Liver (tissue), 9 donors: ENCODE data around the gene USP51. TPM values are rescaled to one million over a fixed set of nuclear protein-coding genes. Genes with fewer than 3 reads are reported as not detected.

Source experiments
- DNase-seq: peaks from one replicate; pipeline ENCODE4 v3.0.0-alpha.2; 2017; ENCODE audit warnings: low spot score
- H3K27ac ChIP-seq, 2 donors: one replicate each; pipeline ENCODE4 v1.7.0; 2013; ENCODE audit warnings: inconsistent platforms in 2 of 2, low read length in 2 of 2, control low read depth in 1 of 2, low read depth in 1 of 2, mild to moderate bottlenecking in 1 of 2
- H3K27me3 ChIP-seq, 4 donors: one replicate each; pipeline versions ENCODE4 v1.6.1 to v1.7.0; 2013; ENCODE audit warnings: low read length in 3 of 4, inconsistent platforms in 1 of 4, mild to moderate bottlenecking in 1 of 4, moderate library complexity in 1 of 4; ENCODE audit not compliant: control insufficient read depth in 4 of 4, insufficient read depth in 4 of 4
- H3K36me3 ChIP-seq, 4 donors: one replicate each; pipeline versions ENCODE4 v1.6.1 to v1.7.0; 2013; ENCODE audit warnings: low read length in 3 of 4, mild to moderate bottlenecking in 3 of 4, low read depth in 1 of 4, moderate library complexity in 1 of 4; ENCODE audit not compliant: control insufficient read depth in 4 of 4, insufficient read depth in 3 of 4
- H3K4me1 ChIP-seq, 4 donors: one replicate each; pipeline versions ENCODE4 v1.6.1 to v1.7.0; 2013; ENCODE audit warnings: low read length in 3 of 4, mild to moderate bottlenecking in 3 of 4, moderate library complexity in 1 of 4; ENCODE audit not compliant: control insufficient read depth in 4 of 4, insufficient read depth in 4 of 4
- H3K4me3 ChIP-seq, 3 donors: one replicate each; pipeline versions ENCODE4 v1.6.1 to v1.7.0; 2013; ENCODE audit warnings: low read length in 3 of 3, control low read depth in 1 of 3, low read depth in 1 of 3, mild to moderate bottlenecking in 1 of 3
- H3K9ac ChIP-seq, 2 donors: one replicate each; pipeline ENCODE4 v1.7.0; 2013; ENCODE audit warnings: low read length in 2 of 2, mild to moderate bottlenecking in 2 of 2, moderate library complexity in 2 of 2, control low read depth in 1 of 2, low read depth in 1 of 2
- H3K9me3 ChIP-seq, 4 donors: one replicate each; pipeline versions ENCODE4 v1.6.1 to v1.7.0; 2013; ENCODE audit warnings: low read length in 3 of 4; ENCODE audit not compliant: control insufficient read depth in 4 of 4
- FOXA1 ChIP-seq: IDR thresholded peaks from 2 replicates; pipeline ENCODE4 v1.6.1; 2016; ENCODE audit warnings: antibody characterized with exemption
- GABPA ChIP-seq, 2 donors: IDR thresholded peaks in 1 of 2; conservative IDR thresholded peaks in 1 of 2; 2 replicates each; pipeline ENCODE4 v1.6.1; 2016; ENCODE audit warnings: antibody characterized with exemption in 2 of 2, mild to moderate bottlenecking in 1 of 2, moderate library complexity in 1 of 2
- HNF4G ChIP-seq: IDR thresholded peaks from 2 replicates; pipeline ENCODE4 v1.6.1; 2016; ENCODE audit warnings: antibody characterized with exemption
- JUND ChIP-seq, 2 donors: IDR thresholded peaks; 2 replicates each; pipeline ENCODE4 v1.6.1; 2016; ENCODE audit warnings: antibody characterized with exemption in 2 of 2
- NR2F2 ChIP-seq: IDR thresholded peaks from 2 replicates; pipeline ENCODE4 v1.6.1; 2016; ENCODE audit warnings: antibody characterized with exemption
- RAD21 ChIP-seq, 2 donors: IDR thresholded peaks; 2 replicates each; pipeline ENCODE4 v1.6.1; 2016; ENCODE audit warnings: antibody characterized with exemption in 2 of 2, mild to moderate bottlenecking in 2 of 2
- REST ChIP-seq: IDR thresholded peaks from 2 replicates; pipeline ENCODE4 v1.6.1; 2016; ENCODE audit warnings: antibody characterized with exemption, mild to moderate bottlenecking
- SP1 ChIP-seq: IDR thresholded peaks from 2 replicates; pipeline ENCODE4 v1.6.1; 2018; ENCODE audit warnings: antibody characterized with exemption, mild to moderate bottlenecking
- TAF1 ChIP-seq: conservative IDR thresholded peaks from 2 replicates; pipeline ENCODE4 v1.6.1; 2016; ENCODE audit warnings: antibody characterized with exemption, mild to moderate bottlenecking
- YY1 ChIP-seq: IDR thresholded peaks from 2 replicates; pipeline ENCODE4 v1.6.1; 2016; ENCODE audit warnings: antibody characterized with exemption, mild to moderate bottlenecking
- ZBTB33 ChIP-seq: IDR thresholded peaks from 2 replicates; pipeline ENCODE4 v1.6.1; 2016; ENCODE audit warnings: antibody characterized with exemption
- WGBS: extraction: QIAGEN DNeasy Blood & Tissue Kit; methylation state at CpG from one replicate; pipeline ENCODE4 v1.1.7; 2013; 5-methylcytosine and 5-hydroxymethylcytosine counted together
- polyA plus RNA-seq, 2 donors: library from polyadenylated mRNA; stranded (reverse) in 1 of 2; unstranded in 1 of 2; fragments of 200-250 nt in 1 of 2; fragments of >200 nt in 1 of 2; fragmentation: Nextera tagmentation in 1 of 2; extraction: Ambion mirVana in 1 of 2; gene quantifications; one replicate each; pipeline versions ENCODE4 v1.2.1 to v1.2.3, GENCODE V29; 2013 to 2015
- total RNA-seq, 2 donors: library from RNA; depleted of rRNA; stranded (reverse); fragments of >200 nt; gene quantifications; one replicate each; pipeline ENCODE4 v1.2.3, GENCODE V29; 2014
- TF ChIP-seq, protein P1 (sequence below): IDR thresholded peaks from 2 replicates; pipeline ENCODE4 v1.6.1; 2016; ENCODE audit warnings: antibody characterized with exemption
- TF ChIP-seq, protein P2 (sequence below): fragments of 150-350 bp; IDR thresholded peaks from 2 replicates; pipeline ENCODE4 v1.5.1; 2017; ENCODE audit warnings: improper control_type of control experiment, low read depth, low read length; ENCODE audit not compliant: missing input control
- TF ChIP-seq, protein P3 (sequence below): IDR thresholded peaks from 2 replicates; pipeline ENCODE4 v1.6.1; 2016; ENCODE audit warnings: antibody characterized with exemption
- donor health status: healthy.
- donor health status: healthy.
- donor health status: healthy.
- donor health status: healthy.
- donor health status: healthy.

USP51 gene
- total and polyA plus RNA-seq, 4 donors = 0.19 to 6.7 (median 0.31) TPM

- WGBS = under 1% methylated on average over 54 of the region's 54 CpGs
- TF ChIP-seq NR2F2 (no peak), YY1 (no peak), JUND (IDR thresholded peaks at IDR 0.05) (no peak), TAF1 (no peak), REST (no peak), GABPA (IDR thresholded peaks at IDR 0.05 in 1 of 2, conservative IDR thresholded peaks at IDR 0.05 in 1 of 2) (no peak), ZBTB33 (no peak), FOXA1 (no peak), SP1 (no peak), HNF4G (no peak), RAD21 (IDR thresholded peaks at IDR 0.05) (no peak)
- TF ChIP-seq, protein P1, sequence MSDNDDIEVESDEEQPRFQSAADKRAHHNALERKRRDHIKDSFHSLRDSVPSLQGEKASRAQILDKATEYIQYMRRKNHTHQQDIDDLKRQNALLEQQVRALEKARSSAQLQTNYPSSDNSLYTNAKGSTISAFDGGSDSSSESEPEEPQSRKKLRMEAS = no peak
- TF ChIP-seq, protein P2, sequence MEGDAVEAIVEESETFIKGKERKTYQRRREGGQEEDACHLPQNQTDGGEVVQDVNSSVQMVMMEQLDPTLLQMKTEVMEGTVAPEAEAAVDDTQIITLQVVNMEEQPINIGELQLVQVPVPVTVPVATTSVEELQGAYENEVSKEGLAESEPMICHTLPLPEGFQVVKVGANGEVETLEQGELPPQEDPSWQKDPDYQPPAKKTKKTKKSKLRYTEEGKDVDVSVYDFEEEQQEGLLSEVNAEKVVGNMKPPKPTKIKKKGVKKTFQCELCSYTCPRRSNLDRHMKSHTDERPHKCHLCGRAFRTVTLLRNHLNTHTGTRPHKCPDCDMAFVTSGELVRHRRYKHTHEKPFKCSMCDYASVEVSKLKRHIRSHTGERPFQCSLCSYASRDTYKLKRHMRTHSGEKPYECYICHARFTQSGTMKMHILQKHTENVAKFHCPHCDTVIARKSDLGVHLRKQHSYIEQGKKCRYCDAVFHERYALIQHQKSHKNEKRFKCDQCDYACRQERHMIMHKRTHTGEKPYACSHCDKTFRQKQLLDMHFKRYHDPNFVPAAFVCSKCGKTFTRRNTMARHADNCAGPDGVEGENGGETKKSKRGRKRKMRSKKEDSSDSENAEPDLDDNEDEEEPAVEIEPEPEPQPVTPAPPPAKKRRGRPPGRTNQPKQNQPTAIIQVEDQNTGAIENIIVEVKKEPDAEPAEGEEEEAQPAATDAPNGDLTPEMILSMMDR = no peak
- TF ChIP-seq, protein P3, sequence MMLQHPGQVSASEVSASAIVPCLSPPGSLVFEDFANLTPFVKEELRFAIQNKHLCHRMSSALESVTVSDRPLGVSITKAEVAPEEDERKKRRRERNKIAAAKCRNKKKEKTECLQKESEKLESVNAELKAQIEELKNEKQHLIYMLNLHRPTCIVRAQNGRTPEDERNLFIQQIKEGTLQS = no peak
- peak overlapping the region; percentile 68 to 90 for H3K9ac ChIP-seq
Measured at GRCh38 chrX:55488593-55489313, 895 bp downstream of the USP51 start.

More at GRCh38 chrX:55488593-55489313, 895 bp downstream of the USP51 start:
- Histone ChIP-seq H3K36me3 (no peaks in the 10 kb centered on the region), H3K4me3 (peak overlapping the region; percentile 62 to 84 (median 64)), H3K9me3 (no peaks in the 10 kb centered on the region), H3K27ac (peak overlapping the region; percentile 86 to 90), H3K27me3 (no peaks in the 10 kb centered on the region), H3K4me1 (peaks cover 0 to 9% (median 6%) of the 10 kb centered on the region in 4 donors)
- peak; percentile 73 for DNase-seq
